Measurements from ENCODE around the gene C1orf185. TPM values are rescaled to one million over a fixed set of nuclear protein-coding genes. Genes with fewer than 3 reads are reported as not detected.
A peak's percentile ranks its signal among the peaks of the same experiment; 100 is the strongest.

Gene C1orf185
- polyA plus RNA-seq, 1 of the 3 experiments (the other 2 are of a cell fraction) = not detected

- Histone ChIP-seq H3K4me2 (no peak overlapping the region), H3K4me1 (ENCODE audit: control insufficient read depth in 1 of 2, insufficient read depth in 2 of 2, low read depth in 1 of 2, low read length in 1 of 2) (no peaks in the 10 kb centered on the region; a peak in 1 of 4 replicates), H4K20me1 (ENCODE audit: insufficient read depth) (no peaks in the 10 kb centered on the region), H3K27ac (ENCODE audit: low read depth in 2 of 2, low read length in 1 of 2) (no peak overlapping the region), H3K9ac (no peak overlapping the region), H2AFZ (ENCODE audit: low read depth) (no peak overlapping the region), H3K27me3 (ENCODE audit: insufficient read depth) (no peaks in the 10 kb centered on the region), H3K9me2 (no peaks in the 10 kb centered on the region; the same call in 1 of the 2 replicates), H3K4me3 (ENCODE audit: low read depth in 2 of 2, low read length in 1 of 2) (no peak overlapping the region), H3K36me3 (replicated peaks in 1 of 2; ENCODE audit: control insufficient read depth in 1 of 2, insufficient read depth in 2 of 2, low read length in 1 of 2) (no peaks in the 10 kb centered on the region), H3K9me3 (no peaks in the 10 kb centered on the region), H3K79me2 (ENCODE audit: insufficient read depth) (no peaks in the 10 kb centered on the region), H3F3A (replicated peaks; ENCODE audit: insufficient read depth) (no peaks in the 10 kb centered on the region)
- ChIA-PET POLR2A (no interaction called here), CTCF (interaction anchor here (1.5 kb wide), 1 partner anchor 42 kb away, joined by 5 read pairs; no protein-coding TSS in a partner anchor)
- 43% methylated on average over 2 of the region's 2 CpGs for WGBS (ENCODE audit: low lambda C conversion rate)
- DNase-seq = peak; percentile 17
- TF ChIP-seq TCF12 (IDR thresholded peaks at IDR 0.05) = peak; percentile 25; the same call in 1 of the 2 replicates
- TF ChIP-seq GATA2 (CRISPR knock-in tag; IDR thresholded peaks at IDR 0.05) = peak; percentile 50; the same call in 1 of the 2 replicates
- TF ChIP-seq SIN3A (IDR thresholded peaks at IDR 0.05; ENCODE audit: borderline replicate concordance, low read depth, low read length) = no peak
- TF ChIP-seq TEAD4 (IDR thresholded peaks at IDR 0.05; ENCODE audit: borderline replicate concordance, insufficient read depth) = no peak
Measured at GRCh38 chr1:51147394-51147793, 45.4 kb downstream of the C1orf185 start.

GRCh38 chr1:51154776-51155175 is 52.7 kb downstream of the C1orf185 start:
- H3K4me2 ChIP-seq = no peak overlapping the region
- no peaks in the 10 kb centered on the region for H4K20me1 ChIP-seq (ENCODE audit: insufficient read depth)
- H3K9me2 ChIP-seq = no peaks in the 10 kb centered on the region
- H3K27me3 ChIP-seq (ENCODE audit: insufficient read depth) = no peaks in the 10 kb centered on the region
- H3K4me3 ChIP-seq (ENCODE audit: low read depth in 2 of 2, low read length in 1 of 2) = no peak overlapping the region
- H2AFZ ChIP-seq (ENCODE audit: low read depth) = no peak overlapping the region
- WGBS (ENCODE audit: low lambda C conversion rate) = 83% methylated on average over 1 of the region's 1 CpG
- no peaks in the 10 kb centered on the region for H3K9me3 ChIP-seq
- H3K36me3 ChIP-seq (replicated peaks in 1 of 2; ENCODE audit: control insufficient read depth in 1 of 2, insufficient read depth in 2 of 2, low read length in 1 of 2) = no peaks in the 10 kb centered on the region
- POLR2A ChIA-PET = no interaction called here
- H3K4me1 ChIP-seq (ENCODE audit: control insufficient read depth in 1 of 2, insufficient read depth in 2 of 2, low read depth in 1 of 2, low read length in 1 of 2) = no peaks in the 10 kb centered on the region
- H3K9ac ChIP-seq = no peak overlapping the region
- CTCF ChIA-PET = interaction anchor here (1.5 to 3.1 kb wide), 3 partner anchors 11 to 37 kb away, joined by 4 to 10 read pairs (median 4); no protein-coding TSS in a partner anchor
- no peak overlapping the region for H3K27ac ChIP-seq (ENCODE audit: low read depth in 2 of 2, low read length in 1 of 2)
- TF ChIP-seq, protein P1, sequence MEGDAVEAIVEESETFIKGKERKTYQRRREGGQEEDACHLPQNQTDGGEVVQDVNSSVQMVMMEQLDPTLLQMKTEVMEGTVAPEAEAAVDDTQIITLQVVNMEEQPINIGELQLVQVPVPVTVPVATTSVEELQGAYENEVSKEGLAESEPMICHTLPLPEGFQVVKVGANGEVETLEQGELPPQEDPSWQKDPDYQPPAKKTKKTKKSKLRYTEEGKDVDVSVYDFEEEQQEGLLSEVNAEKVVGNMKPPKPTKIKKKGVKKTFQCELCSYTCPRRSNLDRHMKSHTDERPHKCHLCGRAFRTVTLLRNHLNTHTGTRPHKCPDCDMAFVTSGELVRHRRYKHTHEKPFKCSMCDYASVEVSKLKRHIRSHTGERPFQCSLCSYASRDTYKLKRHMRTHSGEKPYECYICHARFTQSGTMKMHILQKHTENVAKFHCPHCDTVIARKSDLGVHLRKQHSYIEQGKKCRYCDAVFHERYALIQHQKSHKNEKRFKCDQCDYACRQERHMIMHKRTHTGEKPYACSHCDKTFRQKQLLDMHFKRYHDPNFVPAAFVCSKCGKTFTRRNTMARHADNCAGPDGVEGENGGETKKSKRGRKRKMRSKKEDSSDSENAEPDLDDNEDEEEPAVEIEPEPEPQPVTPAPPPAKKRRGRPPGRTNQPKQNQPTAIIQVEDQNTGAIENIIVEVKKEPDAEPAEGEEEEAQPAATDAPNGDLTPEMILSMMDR (IDR thresholded peaks at IDR 0.05) = no peak
- no peak for TF ChIP-seq EZH2phosphoT487 (IDR thresholded peaks at IDR 0.05; ENCODE audit: borderline replicate concordance, low read depth)
- no peaks in the 10 kb centered on the region for H3K79me2 ChIP-seq (ENCODE audit: insufficient read depth)
- DNase-seq = no peak
- no peaks in the 10 kb centered on the region for H3F3A ChIP-seq (replicated peaks; ENCODE audit: insufficient read depth)

GRCh38 chr1:51156752-51157151 is 54.7 kb downstream of the C1orf185 start:
- WGBS (ENCODE audit: low lambda C conversion rate) = 71% methylated on average over 1 of the region's 1 CpG
- H2AFZ ChIP-seq (ENCODE audit: low read depth) = no peak overlapping the region
- CTCF ChIA-PET = interaction anchor here (0.9 kb wide), 1 partner anchor 15 kb away, joined by 3 read pairs; no protein-coding TSS in a partner anchor
- TF ChIP-seq, protein P2, sequence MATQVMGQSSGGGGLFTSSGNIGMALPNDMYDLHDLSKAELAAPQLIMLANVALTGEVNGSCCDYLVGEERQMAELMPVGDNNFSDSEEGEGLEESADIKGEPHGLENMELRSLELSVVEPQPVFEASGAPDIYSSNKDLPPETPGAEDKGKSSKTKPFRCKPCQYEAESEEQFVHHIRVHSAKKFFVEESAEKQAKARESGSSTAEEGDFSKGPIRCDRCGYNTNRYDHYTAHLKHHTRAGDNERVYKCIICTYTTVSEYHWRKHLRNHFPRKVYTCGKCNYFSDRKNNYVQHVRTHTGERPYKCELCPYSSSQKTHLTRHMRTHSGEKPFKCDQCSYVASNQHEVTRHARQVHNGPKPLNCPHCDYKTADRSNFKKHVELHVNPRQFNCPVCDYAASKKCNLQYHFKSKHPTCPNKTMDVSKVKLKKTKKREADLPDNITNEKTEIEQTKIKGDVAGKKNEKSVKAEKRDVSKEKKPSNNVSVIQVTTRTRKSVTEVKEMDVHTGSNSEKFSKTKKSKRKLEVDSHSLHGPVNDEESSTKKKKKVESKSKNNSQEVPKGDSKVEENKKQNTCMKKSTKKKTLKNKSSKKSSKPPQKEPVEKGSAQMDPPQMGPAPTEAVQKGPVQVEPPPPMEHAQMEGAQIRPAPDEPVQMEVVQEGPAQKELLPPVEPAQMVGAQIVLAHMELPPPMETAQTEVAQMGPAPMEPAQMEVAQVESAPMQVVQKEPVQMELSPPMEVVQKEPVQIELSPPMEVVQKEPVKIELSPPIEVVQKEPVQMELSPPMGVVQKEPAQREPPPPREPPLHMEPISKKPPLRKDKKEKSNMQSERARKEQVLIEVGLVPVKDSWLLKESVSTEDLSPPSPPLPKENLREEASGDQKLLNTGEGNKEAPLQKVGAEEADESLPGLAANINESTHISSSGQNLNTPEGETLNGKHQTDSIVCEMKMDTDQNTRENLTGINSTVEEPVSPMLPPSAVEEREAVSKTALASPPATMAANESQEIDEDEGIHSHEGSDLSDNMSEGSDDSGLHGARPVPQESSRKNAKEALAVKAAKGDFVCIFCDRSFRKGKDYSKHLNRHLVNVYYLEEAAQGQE (IDR thresholded peaks at IDR 0.05; ENCODE audit: low read depth, low read length) = no peak
- TF ChIP-seq IRF3 (IDR thresholded peaks at IDR 0.05; ENCODE audit: low read depth, low read length) = no peak
- TF ChIP-seq RAD21 (IDR thresholded peaks at IDR 0.05; ENCODE audit: low read length) = no peak
- TF ChIP-seq, protein P3, sequence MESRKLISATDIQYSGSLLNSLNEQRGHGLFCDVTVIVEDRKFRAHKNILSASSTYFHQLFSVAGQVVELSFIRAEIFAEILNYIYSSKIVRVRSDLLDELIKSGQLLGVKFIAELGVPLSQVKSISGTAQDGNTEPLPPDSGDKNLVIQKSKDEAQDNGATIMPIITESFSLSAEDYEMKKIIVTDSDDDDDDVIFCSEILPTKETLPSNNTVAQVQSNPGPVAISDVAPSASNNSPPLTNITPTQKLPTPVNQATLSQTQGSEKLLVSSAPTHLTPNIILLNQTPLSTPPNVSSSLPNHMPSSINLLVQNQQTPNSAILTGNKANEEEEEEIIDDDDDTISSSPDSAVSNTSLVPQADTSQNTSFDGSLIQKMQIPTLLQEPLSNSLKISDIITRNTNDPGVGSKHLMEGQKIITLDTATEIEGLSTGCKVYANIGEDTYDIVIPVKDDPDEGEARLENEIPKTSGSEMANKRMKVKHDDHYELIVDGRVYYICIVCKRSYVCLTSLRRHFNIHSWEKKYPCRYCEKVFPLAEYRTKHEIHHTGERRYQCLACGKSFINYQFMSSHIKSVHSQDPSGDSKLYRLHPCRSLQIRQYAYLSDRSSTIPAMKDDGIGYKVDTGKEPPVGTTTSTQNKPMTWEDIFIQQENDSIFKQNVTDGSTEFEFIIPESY (IDR thresholded peaks at IDR 0.05; ENCODE audit: borderline replicate concordance, low read depth) = no peak
- TF ChIP-seq TEAD4 (IDR thresholded peaks at IDR 0.05; ENCODE audit: borderline replicate concordance, insufficient read depth) = no peak
- TF ChIP-seq POLR2AphosphoS5 (IDR thresholded peaks at IDR 0.05; ENCODE audit: low read depth, low read length) = no peak
- no peak for TF ChIP-seq GATA2 (CRISPR knock-in tag; IDR thresholded peaks at IDR 0.05)
- no peak for TF ChIP-seq RCOR1 (IDR thresholded peaks at IDR 0.05; ENCODE audit: low read length)

More at GRCh38 chr1:51156752-51157151, 54.7 kb downstream of the C1orf185 start:
- no peaks in the 10 kb centered on the region for H4K20me1 ChIP-seq (ENCODE audit: insufficient read depth)
- H3K4me3 ChIP-seq (ENCODE audit: low read depth in 2 of 2, low read length in 1 of 2) = no peak overlapping the region
- no peaks in the 10 kb centered on the region for H3K9me2 ChIP-seq
- no peak overlapping the region for H3K27ac ChIP-seq (ENCODE audit: low read depth in 2 of 2, low read length in 1 of 2)
- H3K79me2 ChIP-seq (ENCODE audit: insufficient read depth) = no peaks in the 10 kb centered on the region
- no peaks in the 10 kb centered on the region for H3K36me3 ChIP-seq (replicated peaks in 1 of 2; ENCODE audit: control insufficient read depth in 1 of 2, insufficient read depth in 2 of 2, low read length in 1 of 2)
- no peaks in the 10 kb centered on the region for H3K4me1 ChIP-seq (ENCODE audit: control insufficient read depth in 1 of 2, insufficient read depth in 2 of 2, low read depth in 1 of 2, low read length in 1 of 2)
- no peaks in the 10 kb centered on the region for H3K27me3 ChIP-seq (ENCODE audit: insufficient read depth)
- no peak for DNase-seq
- no peaks in the 10 kb centered on the region for H3K9me3 ChIP-seq
- H3K4me2 ChIP-seq = no peak overlapping the region
- H3K9ac ChIP-seq = no peak overlapping the region
- no peaks in the 10 kb centered on the region for H3F3A ChIP-seq (replicated peaks; ENCODE audit: insufficient read depth)
- POLR2A ChIA-PET = no interaction called here
